ENCODE measurements around the gene KCNK13.

DNA sequence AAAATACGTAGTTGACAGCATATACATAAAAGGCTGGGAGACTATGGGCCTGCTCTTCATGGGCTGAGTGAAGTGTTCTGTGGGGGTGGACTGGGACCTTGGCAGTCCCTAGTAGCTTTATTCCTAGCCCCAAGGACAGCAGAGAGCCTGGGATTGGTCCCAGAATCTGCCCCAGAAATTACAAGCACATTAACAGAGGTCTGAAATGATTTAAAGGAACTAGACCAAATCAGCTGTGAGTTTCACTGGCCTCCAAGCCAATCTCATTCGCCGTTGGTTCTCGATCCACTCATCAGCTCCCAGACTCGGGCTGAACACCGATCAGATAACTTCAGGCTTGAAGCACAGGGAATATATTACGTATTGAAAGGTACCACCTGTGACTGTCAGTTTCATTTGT, 117.6 kb downstream of the KCNK13 start:
- TF ChIP-seq, protein P1, sequence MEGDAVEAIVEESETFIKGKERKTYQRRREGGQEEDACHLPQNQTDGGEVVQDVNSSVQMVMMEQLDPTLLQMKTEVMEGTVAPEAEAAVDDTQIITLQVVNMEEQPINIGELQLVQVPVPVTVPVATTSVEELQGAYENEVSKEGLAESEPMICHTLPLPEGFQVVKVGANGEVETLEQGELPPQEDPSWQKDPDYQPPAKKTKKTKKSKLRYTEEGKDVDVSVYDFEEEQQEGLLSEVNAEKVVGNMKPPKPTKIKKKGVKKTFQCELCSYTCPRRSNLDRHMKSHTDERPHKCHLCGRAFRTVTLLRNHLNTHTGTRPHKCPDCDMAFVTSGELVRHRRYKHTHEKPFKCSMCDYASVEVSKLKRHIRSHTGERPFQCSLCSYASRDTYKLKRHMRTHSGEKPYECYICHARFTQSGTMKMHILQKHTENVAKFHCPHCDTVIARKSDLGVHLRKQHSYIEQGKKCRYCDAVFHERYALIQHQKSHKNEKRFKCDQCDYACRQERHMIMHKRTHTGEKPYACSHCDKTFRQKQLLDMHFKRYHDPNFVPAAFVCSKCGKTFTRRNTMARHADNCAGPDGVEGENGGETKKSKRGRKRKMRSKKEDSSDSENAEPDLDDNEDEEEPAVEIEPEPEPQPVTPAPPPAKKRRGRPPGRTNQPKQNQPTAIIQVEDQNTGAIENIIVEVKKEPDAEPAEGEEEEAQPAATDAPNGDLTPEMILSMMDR (IDR thresholded peaks at IDR 0.05) = no peak
- TF ChIP-seq, protein P2, sequence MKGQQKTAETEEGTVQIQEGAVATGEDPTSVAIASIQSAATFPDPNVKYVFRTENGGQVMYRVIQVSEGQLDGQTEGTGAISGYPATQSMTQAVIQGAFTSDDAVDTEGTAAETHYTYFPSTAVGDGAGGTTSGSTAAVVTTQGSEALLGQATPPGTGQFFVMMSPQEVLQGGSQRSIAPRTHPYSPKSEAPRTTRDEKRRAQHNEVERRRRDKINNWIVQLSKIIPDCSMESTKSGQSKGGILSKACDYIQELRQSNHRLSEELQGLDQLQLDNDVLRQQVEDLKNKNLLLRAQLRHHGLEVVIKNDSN (IDR thresholded peaks at IDR 0.05; ENCODE audit: borderline replicate concordance, low read depth) = no peak
- no peak for TF ChIP-seq FOXM1 (IDR thresholded peaks at IDR 0.05; ENCODE audit: low read depth)
- no peak for TF ChIP-seq CHD2 (IDR thresholded peaks at IDR 0.05; ENCODE audit: low read length, partially characterized antibody)
- TF ChIP-seq POLR2AphosphoS5 (IDR thresholded peaks at IDR 0.05; ENCODE audit: low read depth, low read length) = no peak
- no peak for TF ChIP-seq GATA2 (CRISPR knock-in tag; IDR thresholded peaks at IDR 0.05)

Data from SK-N-SH (cell line).